B cell (primary cell): ENCODE measurements around the gene CFAP20DC. TPM values are rescaled to one million over a fixed set of nuclear protein-coding genes. Genes with fewer than 3 reads are reported as not detected.

Source experiments
- ATAC-seq: fragments of 200-7000 bp; cut with Tn5 transposase; one replicate; pipeline ENCODE4 v1.10.0; 2021; ENCODE audit warnings: low read depth, mild to moderate bottlenecking, moderate number of reproducible peaks, moderate library complexity
- CTCF ChIA-PET: fragments of 350-600 bp; sonication (Branson Sonifier 250); formaldehyde crosslinking; loops from one replicate; lab custom pipeline; 2021; ENCODE audit warnings: antibody characterized with exemption, inconsistent platforms; lab: Charles Lee
- POLR2A ChIA-PET: fragments of 350-600 bp; sonication (Branson Sonifier 250); formaldehyde crosslinking; loops from one replicate; lab custom pipeline; 2021; ENCODE audit warnings: antibody characterized with exemption; lab: Charles Lee
- DNase-seq: peaks from one replicate; pipeline ENCODE4 v3.0.0; 2013
- H2AFZ ChIP-seq: 2 replicates; pipeline ENCODE4 v1.6.1; 2012; ENCODE audit warnings: mild to moderate bottlenecking, low read depth, low read length; ENCODE audit not compliant: insufficient read depth, poor library complexity, severe bottlenecking
- H3K27ac ChIP-seq, 2 donors: 1 replicate in 1 of 2; 2 replicates in 1 of 2; pipeline ENCODE4 v1.5.1; 2012 to 2013; ENCODE audit warnings: low read length in 2 of 2, mild to moderate bottlenecking in 2 of 2, moderate library complexity in 1 of 2
- H3K27me3 ChIP-seq, 4 experiments: fragments of 200-600 bp in 1 of 4; sonication (generic) in 1 of 4; replicated peaks in 1 of 4; 1 replicate in 2 of 4; 2 replicates in 2 of 4; pipeline versions ENCODE4 v1.6.1 to v1.7.0; 2013 to 2016; ENCODE audit warnings: low read length in 3 of 4, mild to moderate bottlenecking in 2 of 4, mixed read lengths in 1 of 4, moderate library complexity in 1 of 4; ENCODE audit not compliant: insufficient read depth in 4 of 4, control insufficient read depth in 3 of 4; ENCODE audit errors: control extremely low read depth in 1 of 4
- H3K36me3 ChIP-seq, 2 experiments: replicated peaks in 1 of 2; 1 replicate in 1 of 2; 2 replicates in 1 of 2; pipeline versions ENCODE4 v1.6.1 to v1.7.1; 2013; ENCODE audit warnings: low read length in 1 of 2; ENCODE audit not compliant: insufficient read depth in 2 of 2, control insufficient read depth in 1 of 2; ENCODE audit errors: control extremely low read depth in 1 of 2, extremely low read depth in 1 of 2
- H3K4me1 ChIP-seq, 2 donors: fragments of 200-600 bp in 1 of 2; sonication (generic) in 1 of 2; 1 replicate in 1 of 2; 2 replicates in 1 of 2; pipeline versions ENCODE4 v1.5.1 to v1.6.1; 2013 to 2017; ENCODE audit warnings: low read length in 2 of 2; ENCODE audit not compliant: control insufficient read depth in 2 of 2, insufficient read depth in 2 of 2
- H3K4me2 ChIP-seq: replicated peaks from 2 replicates; pipeline ENCODE3; 2012; ENCODE audit warnings: mild to moderate bottlenecking, low read depth, low read length; ENCODE audit not compliant: poor library complexity, severe bottlenecking
- H3K4me3 ChIP-seq, 5 experiments: fragments of 200-600 bp in 1 of 5; sonication (generic) in 1 of 5; 1 replicate in 3 of 5; 2 replicates in 2 of 5; pipeline versions ENCODE4 v1.5.1 to v1.7.0; 2011 to 2016; ENCODE audit warnings: low read length in 4 of 5, mild to moderate bottlenecking in 4 of 5, low read depth in 2 of 5, control low read depth in 1 of 5, moderate library complexity in 1 of 5; ENCODE audit not compliant: insufficient read depth in 1 of 5; ENCODE audit errors: control extremely low read depth in 1 of 5, extremely low read depth in 1 of 5
- H3K79me2 ChIP-seq: fragments of 200-600 bp; sonication (generic); one replicate; pipeline ENCODE4 v1.6.0; 2016; ENCODE audit warnings: low read length; ENCODE audit not compliant: control insufficient read depth, insufficient read depth
- H3K9ac ChIP-seq: fragments of 200-600 bp; sonication (generic); 2 replicates; pipeline ENCODE4 v1.6.1; 2017; ENCODE audit warnings: mild to moderate bottlenecking, low read length, moderate library complexity
- H3K9me3 ChIP-seq, 3 donors: one replicate each; pipeline versions ENCODE4 v1.6.1 to v1.7.1; 2013; ENCODE audit warnings: low read length in 2 of 3; ENCODE audit not compliant: control insufficient read depth in 2 of 3, insufficient read depth in 1 of 3; ENCODE audit errors: control extremely low read depth in 1 of 3
- H4K20me1 ChIP-seq: 2 replicates; pipeline ENCODE4 v1.6.0; 2012; ENCODE audit warnings: mild to moderate bottlenecking, low read length; ENCODE audit not compliant: insufficient read depth, control insufficient read depth, poor library complexity, severe bottlenecking
- H3K27ac Mint-ChIP-seq: one replicate; pipeline ENCODE4 v1.8.0; 2021; ENCODE audit warnings: mixed read lengths
- H3K27me3 Mint-ChIP-seq: one replicate; pipeline ENCODE4 v1.8.0; 2021; ENCODE audit warnings: mixed read lengths
- H3K4me1 Mint-ChIP-seq: one replicate; pipeline ENCODE4 v1.8.0; 2021; ENCODE audit warnings: mixed read lengths
- H3K4me3 Mint-ChIP-seq: one replicate; pipeline ENCODE4 v1.8.0; 2021; ENCODE audit warnings: mixed read lengths
- H3K9me3 Mint-ChIP-seq: one replicate; pipeline ENCODE4 v1.8.0; 2022; ENCODE audit warnings: mixed read lengths; ENCODE audit not compliant: insufficient read depth
- CTCF ChIP-seq: fragments of 200-600 bp; IDR thresholded peaks from one replicate; pipeline ENCODE4 v1.8.0; 2022; ENCODE audit warnings: antibody characterized with exemption, mild to moderate bottlenecking
- EZH2 ChIP-seq: IDR thresholded peaks from 2 replicates; pipeline ENCODE4 v1.6.1; 2012; ENCODE audit warnings: borderline replicate concordance, low read depth, mild to moderate bottlenecking, moderate library complexity, low read length; ENCODE audit not compliant: insufficient read depth, poor library complexity, severe bottlenecking
- WGBS: methylation state at CpG from one replicate; pipeline ENCODE4 v1.1.5; 2013; ENCODE audit warnings: missing lambda C conversion rate; ENCODE audit not compliant: insufficient coverage; 5-methylcytosine and 5-hydroxymethylcytosine counted together
- intact Hi-C: fragments of 100-400 bp; cut with micrococcal nuclease; formaldehyde crosslinking; loops from one replicate; pipeline ENCODE4 v1.10.0; 2022
- polyA plus RNA-seq: library from polyadenylated mRNA; depleted of rRNA; stranded (reverse); fragments of >200 nt; gene quantifications from 2 replicates; pipeline ENCODE4 v1.2.3, GENCODE V29; 2012
- total RNA-seq, 2 donors: library from RNA; stranded (reverse); fragments of 120-200 nt in 1 of 2; gene quantifications; 1 replicate in 1 of 2; 2 replicates in 1 of 2; pipeline versions ENCODE4 v1.2.3 to v1.2.4, GENCODE V29; 2013 to 2022

Gene CFAP20DC
- total and polyA plus RNA-seq, 2 donors (not counting 1 experiment from before 2014, with no cell fraction given), result 0.27 to 1.2 TPM

- H3K4me3 Mint-ChIP-seq, result no peak overlapping the region
- no peak for TF ChIP-seq CTCF
- intact Hi-C loops, result no loop called here
These were observed 161.7 kb downstream of the CFAP20DC start for GRCh38 chr3:58888087-58888486.

GRCh38 chr3:58884453-58884852, 165.4 kb downstream of the CFAP20DC start:
- H3K4me1 ChIP-seq, result no peaks in the 10 kb centered on the region
- Mint-ChIP-seq H3K27ac (no peak overlapping the region), H3K4me1 (no peaks in the 10 kb centered on the region), H3K27me3 (no peaks in the 10 kb centered on the region), H3K4me3 (no peak overlapping the region), H3K9me3 (no peaks in the 10 kb centered on the region)
- no CpG with 5 or more reads among the region's 5 CpGs for WGBS
- no peak for ATAC-seq
- ChIA-PET POLR2A (no interaction called here), CTCF (no interaction called here)
- no peaks in the 10 kb centered on the region for H3K79me2 ChIP-seq
- H4K20me1 ChIP-seq, result no peaks in the 10 kb centered on the region
- no peak overlapping the region for H3K4me2 ChIP-seq
- TF ChIP-seq EZH2, result no peak
- no peak for TF ChIP-seq CTCF
- intact Hi-C loops, result no loop called here
- no peak overlapping the region for H2AFZ ChIP-seq
- no peaks in the 10 kb centered on the region for H3K9me3 ChIP-seq
- no peaks in the 10 kb centered on the region for H3K27me3 ChIP-seq
- no peak overlapping the region for H3K9ac ChIP-seq
- H3K36me3 ChIP-seq, result no peaks in the 10 kb centered on the region
- no peak overlapping the region for H3K4me3 ChIP-seq
- no peak overlapping the region for H3K27ac ChIP-seq
- no peak for DNase-seq

More at GRCh38 chr3:58888087-58888486, 161.7 kb downstream of the CFAP20DC start:
- DNase-seq (no peak), ATAC-seq (no peak)
- Mint-ChIP-seq H3K4me1 (peaks cover 2% of the 10 kb centered on the region), H3K9me3 (no peaks in the 10 kb centered on the region), H3K27ac (no peak overlapping the region), H3K27me3 (no peaks in the 10 kb centered on the region)
- ChIA-PET POLR2A (no interaction called here), CTCF (no interaction called here)
- Histone ChIP-seq H3K36me3 (no peaks in the 10 kb centered on the region), H2AFZ (no peak overlapping the region), H3K4me3 (no peak overlapping the region), H3K4me1 (no peaks in the 10 kb centered on the region), H3K9me3 (no peaks in the 10 kb centered on the region), H3K79me2 (no peaks in the 10 kb centered on the region), H3K4me2 (no peak overlapping the region), H3K9ac (no peak overlapping the region), H3K27ac (no peak overlapping the region), H4K20me1 (no peaks in the 10 kb centered on the region), H3K27me3 (no peaks in the 10 kb centered on the region)
- 80% methylated on average over 1 of the region's 2 CpGs for WGBS
